Ascending aorta (tissue), 2 donors: ENCODE data around the gene MAMDC4. TPM values are rescaled to one million over a fixed set of nuclear protein-coding genes. Genes with fewer than 3 reads are reported as not detected.

ENCODE experiments used
- DNase-seq, 2 donors: peaks; one replicate each; pipeline ENCODE4 v3.0.0-alpha.2; 2019; ENCODE audit warnings: low spot score in 2 of 2
- H3K27ac ChIP-seq, 2 donors: fragments of 200-600 bp; sonication (generic); one replicate each; pipeline ENCODE4 v1.5.1; 2016 to 2017; ENCODE audit warnings: mild to moderate bottlenecking in 1 of 2
- H3K27me3 ChIP-seq: fragments of 200-600 bp; sonication (generic); one replicate; pipeline ENCODE4 v1.5.1; 2017
- H3K36me3 ChIP-seq, 2 donors: fragments of 200-600 bp; sonication (generic); one replicate each; pipeline ENCODE4 v1.5.1; 2016
- H3K4me1 ChIP-seq, 2 donors: fragments of 200-600 bp; sonication (generic); one replicate each; pipeline ENCODE4 v1.5.1; 2016 to 2017; ENCODE audit warnings: mild to moderate bottlenecking in 1 of 2
- H3K4me3 ChIP-seq, 2 donors: fragments of 200-600 bp; sonication (generic); one replicate each; pipeline ENCODE4 v1.5.1; 2016 to 2017; ENCODE audit warnings: mild to moderate bottlenecking in 1 of 2
- H3K9me3 ChIP-seq, 2 donors: fragments of 200-600 bp; sonication (generic); one replicate each; pipeline ENCODE4 v1.5.1; 2016
- CTCF ChIP-seq, 3 experiments: fragments of 200-600 bp in 2 of 3; fragments of 450-650 bp in 1 of 3; sonication (generic) in 2 of 3; IDR thresholded peaks; one replicate each; pipeline ENCODE4 v1.5.1; 2016 to 2019; ENCODE audit warnings: antibody characterized with exemption in 3 of 3, mild to moderate bottlenecking in 1 of 3, moderate library complexity in 1 of 3
- intact Hi-C: fragments of 100-400 bp; cut with DNase I; formaldehyde crosslinking; loops from one replicate; pipeline ENCODE4 v1.15.1; 2023
- total RNA-seq: library from RNA; depleted of rRNA; stranded (reverse); fragments of >200 nt; gene quantifications from one replicate; pipeline ENCODE4 v1.1.0, GENCODE V29; 2016

Gene MAMDC4
- total RNA-seq, 1 donor from 2014 or later, result 5.0 TPM

GRCh38 chr9:136827794-136828473, 24.2 kb upstream of the MAMDC4 start:
- no peaks in the 10 kb centered on the region for H3K9me3 ChIP-seq
- intact Hi-C loops, result no loop called here
- DNase-seq, result no peak
- H3K27me3 ChIP-seq, result no peaks in the 10 kb centered on the region
- no peak for TF ChIP-seq CTCF (IDR thresholded peaks at IDR 0.05)
- H3K36me3 ChIP-seq, result peaks cover 69 to 87% of the 10 kb centered on the region in 2 donors
- no peak overlapping the region for H3K27ac ChIP-seq
- H3K4me1 ChIP-seq, result no peaks in the 10 kb centered on the region
- H3K4me3 ChIP-seq, result no peak overlapping the region

- intact Hi-C loops, result no loop called here
- TF ChIP-seq CTCF (IDR thresholded peaks at IDR 0.05), result no peak
- H3K4me1 ChIP-seq, result no peaks in the 10 kb centered on the region
- H3K9me3 ChIP-seq, result no peaks in the 10 kb centered on the region
- H3K27me3 ChIP-seq, result no peaks in the 10 kb centered on the region
- H3K4me3 ChIP-seq, result no peak overlapping the region
- no peak for DNase-seq
- peaks cover 67 to 84% of the 10 kb centered on the region in 2 donors for H3K36me3 ChIP-seq
- no peak overlapping the region for H3K27ac ChIP-seq
Measured at GRCh38 chr9:136828474-136829140, 23.5 kb upstream of the MAMDC4 start.

GRCh38 chr9:136829412-136829811, 22.7 kb upstream of the MAMDC4 start:
- H3K4me3 ChIP-seq, result no peak overlapping the region
- no peak overlapping the region for H3K27ac ChIP-seq
- no peaks in the 10 kb centered on the region for H3K27me3 ChIP-seq
- no peaks in the 10 kb centered on the region for H3K4me1 ChIP-seq
- no peaks in the 10 kb centered on the region for H3K9me3 ChIP-seq
- intact Hi-C loops, result no loop called here
- peaks cover 62 to 76% of the 10 kb centered on the region in 2 donors for H3K36me3 ChIP-seq
- no peak for DNase-seq
- TF ChIP-seq CTCF (IDR thresholded peaks at IDR 0.05), result no peak

GRCh38 chr9:136829981-136830885, 21.9 kb upstream of the MAMDC4 start:
- H3K4me1 ChIP-seq, result no peaks in the 10 kb centered on the region
- no peak overlapping the region for H3K27ac ChIP-seq
- H3K4me3 ChIP-seq, result no peak overlapping the region
- H3K9me3 ChIP-seq, result no peaks in the 10 kb centered on the region
- no peak for TF ChIP-seq CTCF (IDR thresholded peaks at IDR 0.05)
- intact Hi-C loops, result no loop called here
- peaks cover 53 to 69% of the 10 kb centered on the region in 2 donors for H3K36me3 ChIP-seq
- DNase-seq, result no peak
- H3K27me3 ChIP-seq, result no peaks in the 10 kb centered on the region

GRCh38 chr9:136831002-136831719, 21.0 kb upstream of the MAMDC4 start:
- H3K9me3 ChIP-seq, result no peaks in the 10 kb centered on the region
- H3K4me3 ChIP-seq, result no peak overlapping the region
- H3K36me3 ChIP-seq, result peaks cover 50 to 71% of the 10 kb centered on the region in 2 donors
- DNase-seq, result no peak
- no peaks in the 10 kb centered on the region for H3K27me3 ChIP-seq
- H3K4me1 ChIP-seq, result no peaks in the 10 kb centered on the region
- no peak overlapping the region for H3K27ac ChIP-seq
- intact Hi-C loops, result no loop called here
- TF ChIP-seq CTCF (IDR thresholded peaks at IDR 0.05), result no peak
